CD14-positive monocyte (primary cell): ENCODE results near the gene LUC7L. TPM values are rescaled to one million over a fixed set of nuclear protein-coding genes. Genes with fewer than 3 reads are reported as not detected.
"Not testable (repeated sequence)": the region's sequence is repeated elsewhere in the genome, so short reads cannot be mapped to it uniquely, and the experiment has no call there.

ENCODE experiments used
- DNase-seq, 3 donors: peaks; one replicate each; pipeline ENCODE4 v3.0.0-alpha.2; 2011 to 2022
- H2AFZ ChIP-seq: 2 replicates; pipeline ENCODE4 v1.6.0; 2012; ENCODE audit warnings: mild to moderate bottlenecking, low read depth, low read length, inconsistent platforms; ENCODE audit not compliant: insufficient read depth, poor library complexity, severe bottlenecking
- H3K27ac ChIP-seq, 2 donors: 1 replicate in 1 of 2; 2 replicates in 1 of 2; pipeline ENCODE4 v1.5.1; 2012 to 2013; ENCODE audit warnings: low read length in 2 of 2, control low read depth in 1 of 2, inconsistent platforms in 1 of 2, low read depth in 1 of 2, mild to moderate bottlenecking in 1 of 2
- H3K27me3 ChIP-seq, 2 donors: one replicate each; pipeline versions ENCODE4 v1.6.0 to v1.6.1; 2011 to 2013; ENCODE audit warnings: low read length in 2 of 2; ENCODE audit not compliant: control insufficient read depth in 2 of 2, insufficient read depth in 2 of 2
- H3K36me3 ChIP-seq, 2 donors: replicated peaks in 1 of 2; 1 replicate in 1 of 2; 2 replicates in 1 of 2; pipeline versions ENCODE4 v1.5.1 to v1.6.1; 2012 to 2013; ENCODE audit warnings: low read length in 2 of 2, control low read depth in 1 of 2, inconsistent platforms in 1 of 2, mild to moderate bottlenecking in 1 of 2; ENCODE audit not compliant: insufficient read depth in 2 of 2, control insufficient read depth in 1 of 2
- H3K4me1 ChIP-seq, 2 donors: 1 replicate in 1 of 2; 2 replicates in 1 of 2; pipeline versions ENCODE4 v1.5.1 to v1.6.1; 2012 to 2013; ENCODE audit warnings: low read length in 2 of 2, control low read depth in 1 of 2, inconsistent platforms in 1 of 2, mild to moderate bottlenecking in 1 of 2, moderate library complexity in 1 of 2; ENCODE audit not compliant: insufficient read depth in 2 of 2, control insufficient read depth in 1 of 2
- H3K4me2 ChIP-seq: replicated peaks from 2 replicates; pipeline ENCODE3; 2012; ENCODE audit warnings: low read length, moderate library complexity, mild to moderate bottlenecking; ENCODE audit not compliant: poor library complexity, severe bottlenecking; ENCODE audit errors: extremely low read depth
- H3K4me3 ChIP-seq, 3 experiments: fragments of 200-600 bp in 1 of 3; sonication (generic) in 1 of 3; replicated peaks in 1 of 3; 1 replicate in 2 of 3; 2 replicates in 1 of 3; pipeline ENCODE4 v1.5.1; 2011 to 2013; ENCODE audit warnings: low read length in 3 of 3, mild to moderate bottlenecking in 3 of 3, control low read depth in 2 of 3, low read depth in 2 of 3, inconsistent platforms in 1 of 3, moderate library complexity in 1 of 3
- H3K79me2 ChIP-seq: 2 replicates; pipeline ENCODE4 v1.6.0; 2012; ENCODE audit warnings: mild to moderate bottlenecking, control low read depth, inconsistent platforms, low read length, moderate library complexity; ENCODE audit not compliant: insufficient read depth
- H3K9ac ChIP-seq: 2 replicates; pipeline ENCODE4 v1.6.0; 2017; ENCODE audit warnings: low read length, mild to moderate bottlenecking; ENCODE audit not compliant: insufficient read depth, poor library complexity, severe bottlenecking
- H3K9me3 ChIP-seq, 2 donors: replicated peaks in 1 of 2; 1 replicate in 1 of 2; 2 replicates in 1 of 2; pipeline versions ENCODE4 v1.5.1 to v1.6.1; 2012 to 2013; ENCODE audit warnings: low read length in 2 of 2, control low read depth in 1 of 2; ENCODE audit not compliant: control insufficient read depth in 1 of 2, insufficient read depth in 1 of 2
- H4K20me1 ChIP-seq: 2 replicates; pipeline ENCODE4 v1.6.0; 2012; ENCODE audit warnings: mild to moderate bottlenecking, low read length, control low read depth, moderate library complexity; ENCODE audit not compliant: insufficient read depth
- H3K27ac Mint-ChIP-seq, 7 donors: one replicate each; pipeline ENCODE4 v1.8.0; 2020; ENCODE audit warnings: mild to moderate bottlenecking in 7 of 7, mixed read lengths in 7 of 7, moderate library complexity in 6 of 7, inconsistent platforms in 2 of 7
- H3K27me3 Mint-ChIP-seq, 3 donors: one replicate each; pipeline ENCODE4 v1.8.0; 2021 to 2022; ENCODE audit warnings: low read depth in 3 of 3, mild to moderate bottlenecking in 3 of 3, mixed read lengths in 3 of 3, moderate library complexity in 3 of 3, inconsistent platforms in 1 of 3
- H3K36me3 Mint-ChIP-seq, 2 donors: one replicate each; pipeline ENCODE4 v1.8.0; 2020; ENCODE audit warnings: mixed read lengths in 2 of 2, inconsistent platforms in 1 of 2, mild to moderate bottlenecking in 1 of 2
- H3K4me1 Mint-ChIP-seq: one replicate; pipeline ENCODE4 v1.8.0; 2020; ENCODE audit warnings: mild to moderate bottlenecking, mixed read lengths
- H3K4me3 Mint-ChIP-seq, 2 donors: one replicate each; pipeline ENCODE4 v1.8.0; 2020; ENCODE audit warnings: mild to moderate bottlenecking in 2 of 2, mixed read lengths in 2 of 2, moderate library complexity in 1 of 2
- H3K9me3 Mint-ChIP-seq, 7 donors: one replicate each; pipeline ENCODE4 v1.8.0; 2020 to 2022; ENCODE audit warnings: mixed read lengths in 7 of 7, mild to moderate bottlenecking in 6 of 7, moderate library complexity in 6 of 7, inconsistent platforms in 2 of 7
- WGBS: methylation state at CpG from one replicate; pipeline ENCODE4 v1.1.5; 2013; ENCODE audit warnings: missing lambda C conversion rate; ENCODE audit not compliant: insufficient coverage; 5-methylcytosine and 5-hydroxymethylcytosine counted together
- intact Hi-C, 2 donors: fragments of 100-400 bp; cut with micrococcal nuclease; formaldehyde crosslinking; loops; one replicate each; pipeline versions ENCODE4 v1.15.0 to v1.15.1; 2023
- polyA plus RNA-seq, 3 donors: library from polyadenylated mRNA; depleted of rRNA in 1 of 3; unstranded in 2 of 3; stranded (reverse) in 1 of 3; fragments of 300-500 nt in 2 of 3; fragments of >200 nt in 1 of 3; fragmentation: Illumina TruSeq in 2 of 3; gene quantifications; 1 replicate in 2 of 3; 2 replicates in 1 of 3; pipeline ENCODE4 v1.2.3, GENCODE V29; 2012 to 2021
- TF ChIP-seq, protein P1 (sequence below): fragments of 200-600 bp; IDR thresholded peaks from one replicate; pipeline ENCODE4 v1.8.0; 2022; ENCODE audit warnings: antibody characterized with exemption, mild to moderate bottlenecking

The LUC7L gene
- polyA plus RNA-seq, 3 donors: 4.0 to 109 (median 4.6) TPM

DNA sequence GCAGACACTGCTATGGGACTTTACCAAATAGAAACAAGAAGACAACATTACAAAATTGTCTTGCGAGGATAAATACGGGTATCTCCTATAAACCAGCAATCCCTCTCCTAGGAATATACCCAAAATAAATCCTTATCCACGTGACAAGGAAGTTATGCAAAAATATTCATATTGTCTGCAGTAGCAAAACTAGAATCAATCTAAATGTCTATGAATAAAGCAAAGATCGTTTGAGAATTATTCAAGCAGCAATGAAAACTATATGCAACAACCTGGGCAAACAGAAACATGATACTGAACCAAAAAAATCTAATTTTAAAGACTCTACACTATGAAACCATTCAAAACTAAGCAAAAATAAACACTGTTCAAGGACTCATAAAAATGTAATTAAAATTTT, 9.2 kb downstream of the LUC7L start:
- no peak overlapping the region for H3K4me3 Mint-ChIP-seq
- Histone ChIP-seq H3K27ac (no peak overlapping the region), H2AFZ (no peak overlapping the region), H3K27me3 (no peaks in the 10 kb centered on the region), H3K36me3 (peaks cover 62 to 92% of the 10 kb centered on the region in 2 donors), H3K4me1 (no peaks in the 10 kb centered on the region), H3K4me2 (no peak overlapping the region), H3K9ac (no peak overlapping the region), H4K20me1 (peaks cover 48% of the 10 kb centered on the region), H3K9me3 (no peaks in the 10 kb centered on the region), H3K79me2 (peaks cover 40% of the 10 kb centered on the region), H3K4me3 (no peak overlapping the region)
- 92% methylated on average over 2 of the region's 4 CpGs for WGBS
- no peaks in the 10 kb centered on the region for H3K9me3 Mint-ChIP-seq
- DNase-seq: no peak
- H3K27me3 Mint-ChIP-seq: peaks cover 0 to 2% (median 0%) of the 10 kb centered on the region in 3 donors
- TF ChIP-seq, protein P1, sequence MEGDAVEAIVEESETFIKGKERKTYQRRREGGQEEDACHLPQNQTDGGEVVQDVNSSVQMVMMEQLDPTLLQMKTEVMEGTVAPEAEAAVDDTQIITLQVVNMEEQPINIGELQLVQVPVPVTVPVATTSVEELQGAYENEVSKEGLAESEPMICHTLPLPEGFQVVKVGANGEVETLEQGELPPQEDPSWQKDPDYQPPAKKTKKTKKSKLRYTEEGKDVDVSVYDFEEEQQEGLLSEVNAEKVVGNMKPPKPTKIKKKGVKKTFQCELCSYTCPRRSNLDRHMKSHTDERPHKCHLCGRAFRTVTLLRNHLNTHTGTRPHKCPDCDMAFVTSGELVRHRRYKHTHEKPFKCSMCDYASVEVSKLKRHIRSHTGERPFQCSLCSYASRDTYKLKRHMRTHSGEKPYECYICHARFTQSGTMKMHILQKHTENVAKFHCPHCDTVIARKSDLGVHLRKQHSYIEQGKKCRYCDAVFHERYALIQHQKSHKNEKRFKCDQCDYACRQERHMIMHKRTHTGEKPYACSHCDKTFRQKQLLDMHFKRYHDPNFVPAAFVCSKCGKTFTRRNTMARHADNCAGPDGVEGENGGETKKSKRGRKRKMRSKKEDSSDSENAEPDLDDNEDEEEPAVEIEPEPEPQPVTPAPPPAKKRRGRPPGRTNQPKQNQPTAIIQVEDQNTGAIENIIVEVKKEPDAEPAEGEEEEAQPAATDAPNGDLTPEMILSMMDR: no peak
- peaks cover 1% of the 10 kb centered on the region for H3K4me1 Mint-ChIP-seq
- intact Hi-C loops: no loop called here
- peaks cover 61 to 94% of the 10 kb centered on the region in 2 donors for H3K36me3 Mint-ChIP-seq
- no peak overlapping the region for H3K27ac Mint-ChIP-seq

DNA sequence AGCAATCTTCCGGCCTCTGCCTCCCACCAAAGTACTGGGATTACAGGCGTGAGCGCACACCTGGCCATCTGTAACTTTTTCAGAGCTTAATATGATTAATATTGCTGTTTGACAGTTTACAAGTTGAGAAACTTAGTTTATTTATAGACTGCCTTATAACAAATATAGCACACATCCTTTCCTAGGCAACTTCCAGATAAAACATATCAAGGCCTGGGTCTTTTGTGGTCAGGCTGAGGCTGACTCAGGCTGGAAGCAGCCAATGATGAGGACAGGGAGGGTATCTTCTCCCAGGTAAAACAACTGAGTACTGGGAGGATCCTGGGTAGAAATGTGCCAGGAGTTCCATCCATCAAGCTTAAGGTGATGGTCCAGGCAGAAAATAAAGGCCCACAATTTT, 16.2 kb downstream of the LUC7L start:
- Histone ChIP-seq H2AFZ (no peak overlapping the region), H3K9ac (no peak overlapping the region), H3K27ac (no peak overlapping the region), H3K9me3 (no peaks in the 10 kb centered on the region), H4K20me1 (peaks cover 63% of the 10 kb centered on the region), H3K27me3 (no peaks in the 10 kb centered on the region), H3K4me1 (no peaks in the 10 kb centered on the region), H3K36me3 (peaks cover 71 to 96% of the 10 kb centered on the region in 2 donors), H3K4me2 (no peak overlapping the region), H3K4me3 (no peak overlapping the region), H3K79me2 (peaks cover 21% of the 10 kb centered on the region)
- Mint-ChIP-seq H3K9me3 (no peaks in the 10 kb centered on the region), H3K27me3 (peaks cover 0 to 1% (median 0%) of the 10 kb centered on the region in 3 donors), H3K27ac (peak overlapping the region in 2 of 7 donors; percentile 18 to 42), H3K4me3 (no peak overlapping the region), H3K4me1 (no peaks in the 10 kb centered on the region), H3K36me3 (peaks cover 74 to 100% of the 10 kb centered on the region in 2 donors)
- WGBS: no CpG with 5 or more reads among the region's 3 CpGs
- DNase-seq: no peak
- intact Hi-C loops: no loop called here
- TF ChIP-seq, protein P1: no peak

DNA sequence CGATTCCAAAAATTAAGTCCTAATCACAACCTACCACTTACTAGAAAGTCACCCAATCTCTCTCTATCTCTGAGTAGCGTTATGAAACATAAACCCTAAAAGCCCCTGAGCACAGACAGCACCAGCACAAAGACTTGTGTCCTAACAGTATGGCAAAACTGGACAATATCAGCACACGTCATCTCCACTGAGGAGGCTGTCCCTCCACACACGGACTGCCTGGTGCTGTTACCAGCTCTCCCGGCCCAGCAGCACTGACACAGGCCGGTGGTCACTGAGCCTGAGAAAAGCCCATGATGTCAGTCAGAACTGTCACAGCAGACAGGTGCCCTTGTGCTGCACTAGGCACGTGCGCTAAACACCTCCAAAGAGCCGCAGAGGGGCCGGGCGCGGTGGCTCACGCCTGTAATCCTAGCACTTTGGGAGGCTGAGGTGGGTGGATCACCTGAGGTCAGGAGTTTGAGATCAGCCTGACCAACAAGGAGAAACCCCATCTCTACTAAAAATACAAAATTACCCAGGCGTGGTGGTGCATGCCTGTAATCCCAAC, 17.5 kb downstream of the LUC7L start:
- peaks cover 79 to 100% of the 10 kb centered on the region in 2 donors for H3K36me3 Mint-ChIP-seq
- not testable (repeated sequence) for H3K4me1 Mint-ChIP-seq, H3K27ac Mint-ChIP-seq

More for the DNA sequence above, 17.5 kb downstream of the LUC7L start:
- DNase-seq, H3K4me1 ChIP-seq, H3K27me3 Mint-ChIP-seq, H3K4me2 ChIP-seq, H3K27ac ChIP-seq, H3K9me3 ChIP-seq, intact Hi-C loops, H3K27me3 ChIP-seq, H3K9me3 Mint-ChIP-seq, H3K4me3 Mint-ChIP-seq, H3K4me3 ChIP-seq, H2AFZ ChIP-seq, H3K9ac ChIP-seq: not testable (repeated sequence)
- peaks cover 63% of the 10 kb centered on the region for H4K20me1 ChIP-seq
- peaks cover 16% of the 10 kb centered on the region for H3K79me2 ChIP-seq
- WGBS: 94% methylated on average over 7 of the region's 14 CpGs
- H3K36me3 ChIP-seq: peaks cover 74 to 100% of the 10 kb centered on the region in 2 donors
